Adrenal gland (tissue), 5 donors: ENCODE measurements around the gene ITGA7.

Experiments used
- CTCF ChIP-seq, 6 experiments: fragments of 450-650 bp in 4 of 6; fragments of 200-600 bp in 2 of 6; sonication (generic) in 1 of 6; IDR thresholded peaks; 1 replicate in 5 of 6; 2 replicates in 1 of 6; pipeline versions ENCODE4 v1.5.1 to v1.8.0; 2016 to 2021; ENCODE audit warnings: antibody characterized with exemption in 6 of 6, mild to moderate bottlenecking in 2 of 6, moderate library complexity in 1 of 6
- POLR2A ChIP-seq, 2 donors: fragments of 450-650 bp; IDR thresholded peaks; one replicate each; pipeline ENCODE4 v1.6.1; 2017; ENCODE audit warnings: antibody characterized with exemption in 2 of 2, mild to moderate bottlenecking in 2 of 2, moderate library complexity in 1 of 2
- donor health status: DM: no; HTN: no; CAD: no.

- TF ChIP-seq CTCF (IDR thresholded peaks at IDR 0.05): no peak
- no peak for TF ChIP-seq POLR2A (IDR thresholded peaks at IDR 0.05)
These were observed 22.0 kb downstream of the ITGA7 start for GRCh38 chr12:55685671-55686070.
